ENCODE data around the gene MUC5B.

MUC5B gene

DNA sequence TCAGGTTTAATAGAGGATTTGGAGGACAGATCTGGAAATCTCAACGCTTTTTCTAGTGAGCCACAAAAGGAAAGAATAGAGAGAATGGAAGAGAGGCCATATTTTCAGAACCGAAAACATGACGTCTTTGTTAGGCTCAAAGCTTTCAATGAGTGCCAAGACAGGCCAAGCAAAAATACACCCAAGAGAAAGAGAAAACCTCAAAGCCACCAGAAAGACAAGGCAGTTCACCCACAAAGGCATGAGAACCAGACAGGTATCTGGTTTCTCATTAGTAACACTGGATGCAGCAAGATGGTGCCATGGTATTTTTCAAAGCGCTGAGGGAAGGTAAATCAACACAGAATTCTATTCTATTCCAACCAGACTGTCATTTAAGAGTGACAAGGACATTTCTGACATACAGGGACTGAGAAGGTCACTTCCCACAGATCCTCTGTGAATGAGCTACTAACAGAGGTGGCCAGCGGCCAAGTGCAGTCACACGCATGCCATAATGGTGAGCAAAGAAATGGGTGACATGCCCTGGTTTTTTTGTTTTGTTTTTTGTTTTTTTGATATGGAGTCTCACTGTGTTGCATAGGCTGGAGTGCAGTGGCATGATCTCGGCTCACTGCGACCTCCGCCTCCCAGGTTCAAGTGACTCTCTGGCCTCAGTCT lies 44.7 kb downstream of the MUC5B start:
- no peak for DNase-seq

DNA sequence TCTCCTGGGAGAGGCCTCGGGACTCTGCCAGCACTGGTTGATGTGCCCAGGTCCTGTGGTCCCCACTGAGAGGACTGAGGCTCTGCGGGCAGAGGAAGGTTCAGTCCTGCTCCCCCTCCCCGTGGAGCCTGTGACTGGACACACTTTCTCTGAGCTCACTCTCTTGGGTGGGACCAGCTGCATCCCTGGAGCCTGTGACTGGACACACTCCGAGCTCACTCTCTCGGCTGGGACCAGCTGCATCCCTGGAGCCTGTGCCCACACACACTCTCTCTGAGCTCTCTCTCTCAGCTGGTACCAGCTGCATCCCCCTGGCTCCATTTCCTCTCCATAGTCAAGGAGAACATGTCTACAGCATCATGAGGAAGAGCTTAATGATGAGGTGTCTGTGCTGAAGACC lies 47.1 kb downstream of the MUC5B start:
- no peak for DNase-seq

DNA sequence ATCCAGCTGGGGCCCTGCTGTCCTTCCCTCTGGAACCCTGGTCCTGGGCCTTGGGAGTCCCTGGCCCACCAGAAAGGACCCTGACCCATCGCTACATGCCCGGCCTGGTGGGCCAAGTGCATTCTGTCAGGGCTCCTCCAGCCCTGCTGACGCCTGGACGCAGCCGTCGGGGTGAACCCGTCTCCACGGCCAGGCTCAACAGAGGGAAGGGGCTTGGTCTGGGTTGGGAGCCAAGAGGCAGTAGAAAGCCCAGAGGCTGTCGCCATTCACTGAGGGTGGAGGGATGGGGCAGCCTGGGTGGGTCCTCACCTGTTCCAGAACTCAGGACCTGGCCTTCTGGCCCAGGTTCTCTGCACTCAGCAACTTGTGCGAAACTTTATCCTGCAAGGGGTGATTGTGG lies 47.6 kb downstream of the MUC5B start:
- no peak for DNase-seq

DNA sequence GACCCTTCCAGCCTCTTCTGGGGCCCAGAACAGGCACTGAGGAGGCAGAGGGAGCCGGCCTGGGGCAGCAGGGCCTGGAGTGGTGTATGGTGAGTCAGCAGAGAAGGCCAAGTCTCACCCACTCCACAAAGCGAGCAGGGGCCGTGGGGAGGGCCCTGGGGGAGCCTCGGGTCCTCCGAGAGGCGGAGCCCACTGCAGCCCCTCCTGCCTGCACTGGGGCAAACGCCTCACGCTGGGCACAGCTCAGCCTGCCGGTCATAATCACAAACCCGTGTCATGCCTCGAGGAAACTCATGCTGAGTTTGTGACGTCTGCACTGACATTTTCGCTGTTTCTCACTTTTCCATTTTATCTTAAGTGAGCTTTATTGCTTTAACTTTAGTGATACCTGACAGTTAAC lies 48.1 kb downstream of the MUC5B start:
- DNase-seq = peak; percentile 4

DNA sequence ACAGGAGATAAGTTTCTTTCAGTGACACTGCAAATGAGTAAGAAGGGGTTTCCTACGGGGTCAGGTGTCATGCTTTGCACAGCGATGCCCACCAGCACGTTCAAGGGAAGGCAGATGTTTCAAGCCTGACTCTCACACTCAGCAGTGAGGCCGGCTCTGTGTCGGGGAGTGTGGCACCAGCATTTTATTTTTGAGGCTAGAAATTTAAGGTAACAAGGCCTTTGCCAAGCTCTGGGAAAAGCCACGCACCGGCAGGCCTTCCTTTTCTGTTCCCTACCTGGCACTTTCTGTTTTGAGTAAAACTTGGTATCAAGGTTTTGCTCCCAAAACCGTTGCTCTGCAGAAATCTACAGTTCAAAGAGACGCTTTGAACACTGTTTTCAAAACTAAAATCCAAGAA lies 48.5 kb downstream of the MUC5B start:
- no peak for DNase-seq

DNA sequence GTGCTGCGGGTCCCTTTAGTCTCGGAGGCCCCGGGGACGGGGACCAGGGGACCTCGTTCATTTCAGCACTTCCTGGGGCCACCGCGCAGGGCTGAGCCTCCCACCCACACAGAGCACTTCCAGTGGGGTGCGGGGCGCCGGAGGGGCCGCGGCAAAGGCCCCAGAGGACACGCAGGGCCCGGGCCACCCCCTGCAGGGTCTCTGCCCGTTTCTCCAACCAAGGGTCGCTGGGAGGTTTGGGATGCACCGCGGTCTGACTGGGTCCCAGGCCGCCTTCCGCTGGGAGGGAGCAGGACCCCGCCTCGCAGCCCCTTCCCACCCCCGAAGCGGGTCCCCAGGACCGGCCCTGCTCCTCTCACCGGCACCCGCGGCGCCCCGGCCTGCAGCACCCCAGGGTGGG lies 49.1 kb downstream of the MUC5B start:
- no peak for DNase-seq

DNA sequence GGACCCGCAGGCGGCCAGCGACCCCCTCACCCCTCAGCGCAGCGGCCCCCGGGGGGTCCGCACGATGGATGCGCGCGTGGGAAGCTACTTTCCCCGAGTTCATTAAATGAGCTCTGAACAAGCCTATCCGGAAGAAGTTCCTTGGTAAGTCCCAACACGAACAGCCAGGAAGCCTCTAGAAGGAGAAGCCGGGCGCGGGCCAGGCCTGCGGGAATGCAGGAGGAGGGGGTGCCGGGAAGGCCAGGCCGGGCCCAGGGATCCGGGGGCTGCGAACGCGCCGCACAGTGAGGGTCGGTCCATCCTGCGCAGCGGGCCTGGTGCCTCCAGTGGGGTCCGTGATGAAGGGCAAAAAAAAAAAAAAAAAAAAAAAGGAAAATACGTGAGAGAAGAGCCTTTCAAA lies 49.7 kb downstream of the MUC5B start:
- DNase-seq = no peak

DNA sequence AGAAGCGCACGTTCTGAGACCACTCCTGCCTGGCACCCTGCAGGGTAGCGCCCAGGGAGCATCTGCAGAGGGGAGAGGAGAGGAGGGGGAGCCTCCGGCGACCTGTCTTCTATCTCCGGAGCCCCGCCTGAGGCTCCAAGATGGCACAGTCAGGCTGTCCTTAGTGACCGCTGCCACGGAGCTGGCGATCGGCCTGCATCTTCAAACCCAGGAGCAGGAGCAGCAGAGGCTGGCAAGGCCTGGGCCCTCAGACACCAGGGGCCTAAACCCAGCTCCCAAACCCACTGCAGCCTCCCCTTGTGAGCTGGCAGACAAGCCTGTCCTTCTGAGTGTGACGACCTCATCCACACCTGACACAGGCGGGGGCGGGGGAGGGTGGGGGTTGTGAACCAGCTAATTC lies 51.6 kb downstream of the MUC5B start:
- no peak for DNase-seq

DNA sequence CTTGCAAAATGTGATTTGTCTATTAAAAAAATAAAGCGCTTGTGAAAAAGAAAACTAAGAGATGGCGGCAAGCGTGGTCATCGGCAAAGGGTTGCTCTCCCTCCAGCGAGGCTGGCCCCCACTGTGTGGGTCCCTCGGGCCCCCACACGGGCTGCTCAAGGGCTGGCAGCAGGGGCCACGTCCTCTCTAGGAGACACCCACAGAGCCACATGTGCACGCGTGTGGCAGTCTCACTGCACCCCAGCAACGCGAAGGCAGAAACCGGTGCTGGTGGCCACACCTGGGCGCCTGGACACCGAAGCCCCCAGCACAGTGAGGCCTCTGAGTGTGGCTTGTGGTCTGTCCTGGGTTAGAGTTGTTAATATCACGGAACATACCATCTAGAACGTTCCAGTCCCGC lies 52.2 kb downstream of the MUC5B start:
- no peak for DNase-seq

DNA sequence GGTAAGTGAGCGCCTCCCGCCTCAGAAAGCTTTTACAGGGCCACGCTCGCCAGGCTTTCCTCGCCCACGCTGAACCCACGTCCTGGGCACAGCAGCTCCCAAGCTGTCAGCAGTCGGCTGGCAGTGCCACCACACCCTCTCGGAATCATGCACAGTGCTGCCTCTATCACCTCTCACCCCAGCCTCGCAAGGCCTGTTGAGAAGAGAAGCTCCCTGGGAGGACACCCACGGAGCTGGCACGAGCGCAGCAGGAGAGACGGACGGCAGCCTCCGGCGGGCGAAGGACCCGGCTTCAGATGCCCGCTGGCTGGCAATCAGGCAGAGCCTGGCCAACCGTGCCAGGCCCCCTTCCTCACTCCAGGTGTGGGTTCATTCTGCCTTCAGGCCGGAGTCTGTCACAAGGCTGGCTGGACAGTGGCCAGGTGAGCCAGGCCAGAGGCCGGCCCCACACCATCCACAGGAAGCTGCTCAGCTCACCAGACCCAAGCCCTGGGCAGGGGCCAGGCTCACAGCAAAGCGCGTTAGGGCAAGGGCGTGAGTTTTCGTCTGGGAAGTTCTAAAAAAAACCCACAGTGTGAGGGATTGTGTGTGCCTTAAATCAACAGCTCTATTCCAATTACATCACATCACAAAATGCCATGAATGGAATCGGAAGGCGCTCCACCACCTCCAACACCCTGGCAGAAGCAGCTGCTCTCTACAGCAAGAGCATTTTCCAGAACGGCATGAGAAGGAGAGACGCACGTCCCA lies 53.4 kb downstream of the MUC5B start:
- no peak for DNase-seq

DNA sequence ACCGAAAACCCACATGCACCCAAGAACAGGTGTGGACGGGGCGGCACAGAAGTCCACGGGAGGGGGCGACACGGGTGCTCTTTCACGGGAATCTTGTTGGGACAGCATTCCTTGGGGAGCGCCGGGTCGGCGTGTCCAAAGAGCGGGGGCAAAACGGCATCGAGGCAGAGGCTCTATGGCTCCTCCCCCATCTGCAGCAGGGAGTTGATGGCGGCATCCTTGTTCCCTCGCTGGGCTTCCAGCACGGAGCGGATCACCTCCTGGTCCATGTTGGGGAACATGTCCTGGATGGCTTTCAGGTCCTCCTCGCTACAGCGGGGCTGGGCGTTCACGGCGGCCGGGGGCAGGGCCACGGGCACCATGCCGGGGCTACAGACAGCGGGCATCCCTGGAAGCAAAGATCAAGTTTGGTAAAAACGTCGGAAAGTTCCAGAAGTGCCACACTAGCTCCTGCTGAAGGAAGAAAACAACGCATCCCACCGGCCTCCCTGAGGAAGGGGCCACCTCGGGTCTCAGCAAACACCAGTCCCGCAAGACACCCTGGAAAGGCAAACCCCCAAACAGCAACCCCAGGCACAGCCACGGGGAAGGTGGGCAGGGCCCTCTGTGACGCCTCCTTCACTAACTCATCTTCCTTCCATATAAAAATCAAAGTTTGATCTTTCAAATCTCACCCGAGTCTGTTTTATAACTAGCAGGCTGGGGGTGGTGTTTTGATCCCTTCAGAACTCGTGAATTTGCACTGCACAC lies 54.2 kb downstream of the MUC5B start:
- no peak for DNase-seq

DNA sequence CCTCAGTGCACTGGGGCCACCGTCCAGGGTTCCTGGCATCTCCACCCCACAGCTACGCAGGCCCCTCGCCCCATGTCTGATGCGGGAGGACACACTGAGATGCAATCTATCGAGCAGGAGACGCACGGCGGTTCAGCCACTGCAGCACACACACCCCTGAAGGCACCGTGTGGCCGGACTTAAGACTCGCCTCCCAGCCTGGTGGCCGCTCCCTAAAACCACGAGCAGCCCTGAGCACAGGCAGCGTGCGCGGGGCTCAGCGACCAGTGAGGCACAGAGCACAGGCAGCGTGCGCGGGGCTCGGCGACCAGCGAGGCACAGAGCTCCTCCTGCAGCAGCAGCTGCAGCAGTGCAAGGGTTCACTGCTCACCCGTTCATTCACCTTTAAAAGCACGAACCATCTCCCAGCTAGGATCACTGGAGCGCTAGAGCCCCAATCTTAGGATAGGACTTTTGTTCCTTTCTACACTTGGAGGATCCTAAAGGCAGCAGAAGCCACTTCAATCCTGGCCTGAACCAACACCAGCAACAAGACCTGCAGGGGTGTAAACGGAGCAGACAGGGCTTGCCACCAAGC lies 55.2 kb downstream of the MUC5B start:
- no peak for DNase-seq

DNA sequence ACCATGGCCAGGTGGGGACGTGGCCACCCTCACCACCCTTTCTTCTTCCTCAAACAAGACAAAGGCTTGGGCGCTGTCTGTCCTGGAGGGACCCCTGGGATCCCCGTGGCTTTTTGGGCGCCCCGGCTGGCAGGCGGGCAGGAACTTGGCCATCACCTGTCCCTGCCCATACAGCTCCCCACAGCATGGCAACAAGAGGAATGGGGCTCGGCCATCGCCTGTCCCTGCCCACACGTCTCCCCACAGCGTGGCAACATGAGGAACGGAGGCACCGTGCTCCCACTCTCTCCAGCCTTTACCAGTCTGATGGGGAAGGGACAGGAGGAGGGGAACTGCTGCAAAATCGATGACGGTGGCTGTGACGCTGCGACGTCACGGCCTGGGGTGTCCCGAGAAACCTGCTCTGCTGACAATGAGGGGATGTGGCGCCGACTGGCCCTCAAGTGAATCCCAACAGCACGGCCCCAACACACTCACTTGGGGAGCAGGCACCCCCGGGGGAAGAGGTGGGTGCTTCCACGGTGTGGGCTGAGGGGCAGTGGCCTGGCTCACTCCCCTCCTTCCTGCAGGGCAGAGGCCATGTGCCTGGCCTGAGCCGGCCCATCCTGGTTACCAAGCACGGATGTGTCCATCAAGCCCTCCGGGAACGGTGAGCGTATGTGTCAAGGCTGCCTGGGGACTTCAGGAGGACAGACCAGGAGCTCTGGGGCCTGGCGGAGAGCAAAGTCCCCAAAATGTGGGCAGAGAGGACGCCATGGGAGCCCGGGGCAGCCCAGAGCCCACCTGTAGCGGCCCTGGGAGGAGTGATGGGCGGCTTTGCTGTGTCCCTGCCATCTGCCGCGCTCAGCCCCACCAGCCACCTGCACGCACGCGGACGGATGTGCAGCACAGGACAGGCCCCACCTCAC lies 56.2 kb downstream of the MUC5B start:
- no peak for DNase-seq

DNA sequence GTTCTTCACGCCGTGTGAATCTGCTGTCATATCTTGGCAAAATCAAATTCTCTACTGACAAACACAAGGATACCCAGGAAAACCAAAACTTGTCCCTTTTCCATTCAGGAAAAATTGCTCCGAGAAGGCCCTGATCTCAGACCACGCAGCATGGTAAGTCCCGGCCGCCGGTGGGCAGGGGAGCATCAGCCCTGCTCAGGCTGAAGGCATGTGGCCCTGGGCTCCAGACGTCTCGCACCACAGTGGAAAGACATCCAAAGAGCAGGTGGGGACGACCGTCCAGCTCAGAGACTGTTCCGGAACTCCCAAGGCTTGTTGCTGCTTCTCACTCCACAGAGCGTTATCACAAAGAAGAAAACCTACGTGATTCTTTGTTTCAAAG lies 56.8 kb downstream of the MUC5B start:
- no peak for DNase-seq

DNA sequence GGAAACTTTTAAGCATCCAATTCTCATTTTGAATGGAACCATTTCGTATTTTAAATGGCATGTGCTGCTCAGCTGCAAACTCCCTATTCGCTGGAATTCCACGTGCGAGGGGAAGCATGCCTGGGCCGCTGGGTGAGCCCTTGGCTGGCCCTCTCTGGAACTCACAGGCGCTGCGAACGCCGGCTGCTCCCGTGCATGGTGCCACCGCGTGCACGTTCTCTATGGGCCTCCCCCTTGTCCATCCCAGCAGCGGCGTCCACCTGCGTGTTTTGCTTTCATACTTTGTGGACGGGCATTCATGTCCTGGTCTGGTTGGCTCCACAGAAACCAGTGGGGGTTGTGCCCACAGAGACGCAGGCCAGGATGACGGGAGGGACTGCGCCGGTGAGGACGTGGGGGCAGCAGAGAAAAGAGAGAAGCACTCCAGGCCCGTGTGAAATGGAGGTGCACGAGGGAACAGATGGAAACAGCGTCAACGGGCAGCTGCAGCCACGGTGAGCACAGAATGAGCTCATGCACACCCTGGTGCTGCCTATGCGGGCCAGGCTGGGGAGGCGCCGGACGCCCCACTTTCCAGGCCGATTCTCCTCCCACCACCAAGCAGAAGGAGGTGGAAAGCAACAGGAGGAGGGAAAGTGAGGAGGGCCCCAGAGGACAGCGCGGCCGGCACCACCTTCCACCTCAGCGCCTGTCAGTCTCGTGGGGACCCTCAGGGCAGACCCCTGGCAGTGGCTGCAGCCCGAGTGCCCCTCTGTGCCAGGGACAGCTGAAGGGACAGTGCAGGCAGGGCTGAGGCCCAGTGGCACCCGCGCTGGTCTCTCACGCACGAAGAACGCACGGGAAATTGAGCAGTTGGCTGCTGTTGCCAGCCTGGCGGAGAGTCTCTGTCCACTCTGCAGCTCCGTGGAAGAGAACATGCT lies 57.5 kb downstream of the MUC5B start:
- no peak for DNase-seq

DNA sequence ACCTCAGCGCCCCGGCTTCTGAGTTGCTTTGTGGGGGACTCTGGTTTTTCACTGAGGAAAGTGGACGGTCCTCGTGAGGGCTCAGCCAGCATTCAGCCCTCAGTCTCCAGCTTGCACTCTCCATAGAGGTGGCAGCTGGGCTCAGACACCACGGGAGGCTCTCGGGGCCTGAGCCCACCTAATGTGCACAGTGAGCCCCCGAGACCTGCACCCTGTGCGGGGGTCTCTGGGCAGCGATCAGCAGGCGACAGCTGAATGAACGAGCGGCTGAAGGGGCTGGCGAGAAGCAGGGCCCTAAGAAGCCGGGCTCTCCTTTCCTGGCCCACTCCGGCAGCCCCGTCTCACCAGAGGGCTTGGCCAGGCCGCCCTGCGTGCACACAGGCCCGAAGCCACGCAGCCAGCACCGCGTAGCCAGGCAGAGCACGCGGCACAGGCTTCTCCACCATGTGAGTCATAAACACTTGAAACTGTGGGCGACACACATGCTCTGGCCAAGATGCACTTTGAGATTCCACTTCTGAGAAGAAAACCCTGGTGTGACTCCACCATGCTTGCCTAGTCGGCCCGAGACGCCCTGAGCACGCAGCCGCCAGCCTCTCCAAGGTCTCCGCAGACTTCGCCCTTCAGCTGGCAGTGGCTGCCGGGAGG lies 58.6 kb downstream of the MUC5B start:
- no peak for DNase-seq

DNA sequence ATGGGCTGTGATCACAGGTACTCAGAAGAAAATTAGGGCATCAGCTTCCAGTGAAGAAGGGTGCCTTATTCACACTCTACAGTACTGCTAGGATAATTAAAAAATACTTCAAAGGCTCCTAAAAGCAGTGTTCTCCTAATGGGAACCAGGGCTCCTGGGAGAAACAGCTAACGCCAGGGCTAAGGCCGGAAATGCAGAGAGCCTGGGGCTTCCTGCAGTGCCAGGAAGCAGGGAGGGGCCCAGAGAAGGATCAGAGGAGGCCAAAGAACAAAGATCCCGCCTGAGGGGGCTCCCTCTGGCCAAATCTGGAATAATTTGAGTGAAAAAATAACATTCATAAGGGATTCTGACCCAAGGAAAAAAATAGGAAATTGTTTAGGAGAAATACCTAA lies 59.1 kb downstream of the MUC5B start:
- no peak for DNase-seq

DNA sequence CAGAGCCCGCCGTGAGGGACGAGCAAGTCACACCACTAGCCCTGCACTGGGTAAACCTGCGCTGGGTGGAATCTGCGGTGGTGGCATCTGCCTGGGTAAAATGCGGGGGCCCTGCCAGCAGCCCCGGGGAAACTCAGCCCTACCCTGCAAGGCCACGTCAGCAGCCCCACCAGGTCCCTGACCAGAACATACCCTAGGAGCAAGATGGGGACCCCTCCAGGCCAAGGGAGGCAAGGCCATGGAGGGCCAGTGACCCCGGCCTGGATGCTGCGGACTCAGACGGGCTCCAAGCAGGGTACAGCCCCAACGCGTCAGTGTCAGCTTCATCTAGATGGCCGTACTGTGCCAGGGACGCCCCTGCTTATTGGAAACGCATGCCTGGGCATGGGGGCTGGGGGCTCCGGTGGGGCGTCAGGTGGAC lies 60.2 kb downstream of the MUC5B start:
- DNase-seq = no peak

DNA sequence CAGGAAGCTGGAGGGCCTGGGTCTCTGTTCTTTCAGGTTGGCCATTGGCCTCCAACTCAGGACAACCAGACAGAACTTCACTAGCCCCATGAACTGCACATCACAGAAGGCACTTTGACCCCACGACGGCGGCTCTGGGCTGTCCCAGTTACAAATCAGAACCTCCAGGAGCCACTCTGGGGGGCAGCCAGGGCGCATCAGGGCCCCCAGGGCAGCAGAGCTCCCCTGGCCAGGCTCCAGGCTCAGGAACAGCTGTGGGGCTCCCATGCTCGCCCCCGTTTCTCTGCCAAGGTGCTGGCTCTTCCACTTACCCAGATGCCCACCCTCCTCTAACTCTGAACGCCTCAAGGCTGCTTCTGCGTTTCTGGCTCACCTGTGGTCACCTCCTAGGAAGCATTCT lies 61.0 kb downstream of the MUC5B start:
- no peak for DNase-seq

DNA sequence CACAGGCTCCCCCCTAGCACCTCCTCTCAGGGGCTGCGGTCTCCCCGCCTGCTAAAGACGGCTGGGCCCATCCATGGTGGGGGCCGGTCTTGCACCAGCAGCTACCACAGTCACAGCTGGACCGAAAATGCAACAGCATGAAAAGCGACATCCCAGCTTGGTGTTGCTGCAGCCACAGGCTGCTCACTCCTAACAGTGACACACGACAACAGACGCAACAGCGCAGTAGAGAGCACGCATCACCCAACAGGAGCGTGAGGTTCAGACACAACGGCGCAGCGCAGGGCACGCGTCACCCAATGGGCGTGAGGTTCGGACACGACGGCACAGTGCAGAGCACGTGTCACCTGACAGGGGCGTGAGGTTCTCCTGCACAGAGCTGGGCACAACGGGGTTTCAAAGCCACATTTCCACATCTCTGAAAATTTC lies 62.5 kb downstream of the MUC5B start:
- no peak for DNase-seq

DNA sequence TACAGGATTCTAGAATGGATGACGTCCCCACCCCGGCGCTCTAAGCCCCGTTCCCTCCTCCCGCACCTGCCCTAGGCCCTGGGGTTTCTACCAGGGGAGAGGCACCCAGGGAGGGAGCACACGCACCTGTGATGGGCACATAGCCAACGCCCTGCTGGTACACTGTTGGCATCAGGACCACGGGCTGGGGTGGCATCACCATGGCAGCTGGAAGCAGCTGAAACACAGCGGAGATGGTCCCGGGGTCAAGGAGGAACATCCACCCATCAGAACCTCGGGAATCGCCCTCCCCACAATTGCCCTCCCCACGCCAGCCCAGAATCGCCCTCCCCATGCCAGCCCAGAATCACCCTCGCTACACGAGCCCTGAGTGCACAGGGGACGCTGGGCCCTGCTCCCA lies 63.0 kb downstream of the MUC5B start:
- no peak for DNase-seq

Measured in fibroblast of skin of abdomen (primary cell).